ENCODE measurements around the gene SLC26A4.

The SLC26A4 gene

DNA sequence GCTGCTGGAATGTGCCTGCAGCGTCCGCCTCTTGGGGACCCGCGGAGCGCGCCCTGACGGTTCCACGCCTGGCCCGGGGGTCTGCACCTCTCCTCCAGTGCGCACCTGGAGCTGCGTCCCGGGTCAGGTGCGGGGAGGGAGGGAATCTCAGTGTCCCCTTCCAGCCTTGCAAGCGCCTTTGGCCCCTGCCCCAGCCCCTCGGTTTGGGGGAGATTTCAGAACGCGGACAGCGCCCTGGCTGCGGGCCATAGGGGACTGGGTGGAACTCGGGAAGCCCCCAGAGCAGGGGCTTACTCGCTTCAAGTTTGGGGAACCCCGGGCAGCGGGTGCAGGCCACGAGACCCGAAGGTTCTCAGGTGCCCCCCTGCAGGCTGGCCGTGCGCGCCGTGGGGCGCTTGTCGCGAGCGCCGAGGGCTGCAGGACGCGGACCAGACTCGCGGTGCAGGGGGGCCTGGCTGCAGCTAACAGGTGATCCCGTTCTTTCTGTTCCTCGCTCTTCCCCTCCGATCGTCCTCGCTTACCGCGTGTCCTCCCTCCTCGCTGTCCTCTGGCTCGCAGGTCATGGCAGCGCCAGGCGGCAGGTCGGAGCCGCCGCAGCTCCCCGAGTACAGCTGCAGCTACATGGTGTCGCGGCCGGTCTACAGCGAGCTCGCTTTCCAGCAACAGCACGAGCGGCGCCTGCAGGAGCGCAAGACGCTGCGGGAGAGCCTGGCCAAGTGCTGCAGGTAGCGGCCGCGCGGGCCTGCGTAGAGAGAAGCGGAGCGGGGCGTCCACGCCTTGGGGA is 645 bp downstream of the SLC26A4 start:
- DNase-seq = peak; percentile 12

DNA sequence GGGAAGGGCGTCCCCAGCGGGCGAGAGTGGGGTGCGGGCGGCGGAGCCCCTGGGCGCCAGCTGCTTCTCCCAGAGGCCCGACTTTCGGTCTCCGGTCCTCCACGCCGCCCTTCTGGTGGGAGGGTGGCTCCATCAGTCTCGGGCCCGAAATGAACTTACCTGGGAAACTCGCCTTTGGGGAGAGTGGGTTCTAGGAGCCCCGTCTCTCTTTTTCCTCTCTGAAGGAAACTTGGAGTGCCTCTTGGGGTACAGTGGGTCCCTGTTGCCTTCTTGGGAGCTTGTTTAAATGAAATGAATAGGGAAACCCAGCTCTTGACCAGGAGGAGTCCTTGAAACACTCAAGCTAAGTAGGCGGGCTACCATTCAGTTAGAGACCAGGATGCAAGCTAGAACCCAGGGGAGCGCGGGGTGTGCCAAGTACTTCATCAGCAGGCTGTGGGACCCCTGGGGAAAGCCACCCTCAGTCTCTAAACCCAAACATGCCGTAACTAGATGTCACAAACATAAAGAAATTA is 1.3 kb downstream of the SLC26A4 start:
- DNase-seq = no peak

DNA sequence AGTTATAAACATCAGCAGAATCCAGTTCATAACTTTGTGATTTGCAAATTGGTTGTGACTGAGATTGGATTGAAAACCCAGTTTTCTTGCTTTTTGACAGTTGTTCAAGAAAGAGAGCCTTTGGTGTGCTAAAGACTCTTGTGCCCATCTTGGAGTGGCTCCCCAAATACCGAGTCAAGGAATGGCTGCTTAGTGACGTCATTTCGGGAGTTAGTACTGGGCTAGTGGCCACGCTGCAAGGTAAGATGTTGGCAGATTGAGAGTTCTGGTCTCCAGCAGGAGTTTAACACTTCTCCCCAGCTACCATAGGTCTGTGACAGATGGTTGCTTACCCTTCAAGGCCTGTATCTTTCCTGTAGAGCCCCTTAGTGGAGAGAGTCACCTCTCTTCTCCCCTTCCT is 2.6 kb downstream of the SLC26A4 start:
- no peak for DNase-seq

DNA sequence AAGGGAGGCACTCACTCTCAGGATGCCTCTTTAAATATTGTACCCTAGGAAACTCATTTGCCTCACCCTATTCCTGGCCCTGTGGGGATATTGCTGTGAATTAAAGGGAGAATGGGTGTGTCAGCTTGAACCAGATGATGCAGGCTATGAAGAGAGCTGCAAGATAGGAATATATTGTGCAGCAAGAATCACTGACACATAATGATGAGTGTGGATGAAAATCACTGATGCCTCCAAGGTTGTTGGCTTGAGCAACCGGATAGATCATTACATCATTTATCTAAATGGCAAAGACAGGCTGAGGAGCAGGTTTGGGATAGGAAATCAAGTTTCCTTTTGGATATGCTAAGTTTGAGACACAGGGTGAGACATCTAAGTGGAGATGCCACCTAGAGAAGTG is 6.2 kb downstream of the SLC26A4 start:
- no peak for DNase-seq

DNA sequence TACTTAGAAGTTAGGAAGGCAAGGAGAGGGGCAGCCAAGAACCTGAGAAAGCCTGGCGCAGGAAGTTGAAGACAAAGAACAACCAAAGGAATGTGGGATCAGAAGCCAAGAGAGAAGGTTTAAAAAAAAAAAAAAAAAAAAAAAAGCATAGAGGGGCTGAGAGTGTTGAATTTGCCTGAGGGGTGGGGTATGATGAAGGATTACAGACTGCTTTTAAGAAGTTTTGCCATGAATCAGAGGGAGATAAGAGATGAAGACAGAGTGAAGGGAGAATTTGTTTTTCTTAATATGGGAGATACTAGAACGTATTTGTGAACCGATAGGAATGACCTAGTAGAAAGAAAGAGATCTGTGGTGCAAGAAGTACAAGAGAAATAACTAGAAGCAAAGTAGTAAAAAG is 6.7 kb downstream of the SLC26A4 start:
- DNase-seq = no peak

DNA sequence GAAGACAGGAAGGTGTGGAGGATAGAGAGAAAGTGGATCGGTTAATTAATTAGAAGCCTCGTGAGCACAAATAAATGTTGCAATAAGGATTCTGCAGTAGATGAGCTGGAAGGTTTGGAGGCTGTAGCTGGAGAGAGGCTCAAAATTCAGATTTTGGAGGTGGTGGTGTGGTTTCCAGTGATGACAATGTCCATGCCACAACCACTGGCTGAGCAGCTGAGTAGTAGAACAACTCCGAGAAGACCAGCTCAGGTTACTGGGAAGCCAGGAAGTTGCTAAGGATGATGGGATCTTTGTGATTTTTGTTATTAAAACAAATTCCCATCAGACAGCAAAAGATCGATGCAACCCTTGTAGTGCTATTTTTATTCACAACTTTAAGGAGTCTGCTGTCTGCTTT is 7.7 kb downstream of the SLC26A4 start:
- no peak for DNase-seq

DNA sequence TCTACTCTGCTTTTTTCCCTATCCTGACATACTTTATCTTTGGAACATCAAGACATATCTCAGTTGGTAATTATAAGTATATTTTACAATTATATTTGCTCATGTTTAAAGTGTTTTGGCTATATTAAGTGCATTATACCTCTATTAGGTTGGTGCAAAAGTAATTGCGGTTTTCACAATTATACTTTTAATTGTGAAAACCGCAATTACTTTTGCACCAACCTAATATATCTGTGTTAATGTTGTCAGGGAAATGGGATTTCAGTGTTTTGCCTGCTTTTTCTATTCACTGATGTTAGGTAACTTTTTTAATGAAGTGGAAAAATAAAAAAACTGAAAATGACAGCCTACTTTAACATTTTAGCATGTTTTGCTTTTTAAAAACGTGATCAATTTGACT is 11.6 kb downstream of the SLC26A4 start:
- DNase-seq = no peak

DNA sequence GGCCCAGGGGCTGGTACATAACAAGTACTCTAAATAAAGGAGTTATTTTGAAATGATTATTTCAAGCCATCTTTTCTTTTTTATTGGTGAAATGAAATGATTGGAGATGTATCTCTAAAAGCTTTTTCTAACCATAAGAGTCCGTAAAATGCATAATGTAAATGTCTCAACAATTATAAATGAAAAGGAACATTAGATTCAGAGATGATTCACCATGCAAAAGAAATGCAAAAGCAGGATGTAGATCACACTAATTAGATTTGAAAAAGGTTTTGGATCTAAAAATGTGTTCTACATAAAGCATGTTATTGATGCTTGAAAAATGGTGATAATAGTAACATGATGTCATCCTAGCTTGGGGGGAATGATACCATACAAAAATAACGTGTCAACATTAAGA is 15.6 kb downstream of the SLC26A4 start:
- no peak for DNase-seq

DNA sequence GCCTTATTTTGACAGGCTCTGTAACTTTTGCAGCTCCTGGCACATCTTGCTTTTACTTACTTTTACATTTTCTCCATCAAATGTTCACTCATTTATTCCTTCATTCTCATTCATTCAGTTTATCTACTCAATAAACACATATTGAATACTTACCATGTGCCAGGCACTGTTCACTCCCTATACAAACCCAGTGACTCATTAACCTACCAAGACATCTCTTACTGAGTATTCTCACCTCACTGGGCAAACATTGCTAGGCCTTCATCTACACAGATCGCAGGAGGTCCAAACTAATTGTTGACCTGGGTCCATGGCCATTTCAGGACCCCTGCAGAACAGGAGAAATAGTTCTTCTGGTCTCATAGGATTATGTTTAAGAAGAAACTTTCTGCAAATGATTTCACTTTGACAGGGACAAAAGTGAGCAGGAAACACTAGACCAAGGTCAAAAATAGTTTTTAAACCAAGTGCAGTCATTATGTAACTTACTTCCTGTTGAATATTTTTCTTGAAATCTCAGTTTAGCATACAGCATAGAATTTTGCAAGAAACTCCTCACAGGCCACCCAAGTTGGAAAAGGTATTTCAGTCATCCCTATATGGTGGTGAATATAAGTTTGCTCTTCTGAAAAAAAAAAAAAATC is 17.6 kb downstream of the SLC26A4 start:
- no peak for DNase-seq

DNA sequence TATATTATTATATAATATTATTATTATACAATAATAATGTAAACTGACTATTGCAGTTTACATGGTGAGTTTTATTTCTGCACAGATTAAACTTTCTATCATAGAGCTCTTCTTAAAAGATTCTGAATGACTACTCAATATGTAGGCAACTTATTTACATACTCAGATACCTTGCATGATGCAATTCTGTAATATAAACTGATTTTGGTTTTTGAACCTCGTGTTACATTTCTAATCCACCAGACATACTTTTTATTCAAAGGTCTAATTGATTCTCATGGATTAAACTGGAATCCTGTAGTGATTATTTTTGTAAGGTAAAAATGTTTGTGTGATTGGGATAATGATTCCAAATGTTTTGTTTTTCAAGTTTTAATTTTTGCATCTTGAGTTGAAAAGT is 19.9 kb downstream of the SLC26A4 start:
- DNase-seq = no peak

DNA sequence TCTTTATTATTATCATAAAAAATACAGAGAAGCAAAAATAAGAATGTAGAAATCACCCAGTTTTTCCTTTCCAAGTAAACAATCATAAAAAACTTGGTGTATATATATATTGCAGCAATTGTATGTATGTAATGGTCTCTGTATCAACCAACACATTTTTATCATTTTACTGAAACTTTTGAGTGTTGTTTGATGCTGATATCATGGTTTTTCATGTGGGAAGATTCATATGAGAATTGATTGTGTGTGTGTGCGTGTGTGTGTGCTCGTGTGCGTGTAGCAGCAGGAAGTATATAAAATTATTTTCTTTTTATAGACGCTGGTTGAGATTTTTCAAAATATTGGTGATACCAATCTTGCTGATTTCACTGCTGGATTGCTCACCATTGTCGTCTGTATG is 22.3 kb downstream of the SLC26A4 start:
- no peak for DNase-seq

DNA sequence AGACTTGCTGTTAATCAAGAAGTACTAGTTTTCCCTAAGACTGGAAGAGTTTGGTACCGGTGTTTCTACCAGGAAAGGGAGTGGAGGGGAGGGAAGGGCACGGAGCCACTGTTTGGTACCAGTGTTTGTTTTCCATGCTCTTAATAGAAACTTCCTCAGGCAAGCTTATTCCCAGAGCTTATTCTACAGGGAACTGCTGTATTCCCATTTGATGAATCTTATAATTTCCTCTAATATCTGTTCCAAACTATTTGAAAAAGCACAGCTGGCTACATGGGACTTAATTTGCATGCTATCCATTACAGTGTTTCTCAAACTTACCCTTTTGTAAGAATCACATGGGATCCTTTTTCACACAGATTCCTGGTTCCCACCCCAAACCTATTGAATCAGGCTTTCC is 23.7 kb downstream of the SLC26A4 start:
- no peak for DNase-seq

DNA sequence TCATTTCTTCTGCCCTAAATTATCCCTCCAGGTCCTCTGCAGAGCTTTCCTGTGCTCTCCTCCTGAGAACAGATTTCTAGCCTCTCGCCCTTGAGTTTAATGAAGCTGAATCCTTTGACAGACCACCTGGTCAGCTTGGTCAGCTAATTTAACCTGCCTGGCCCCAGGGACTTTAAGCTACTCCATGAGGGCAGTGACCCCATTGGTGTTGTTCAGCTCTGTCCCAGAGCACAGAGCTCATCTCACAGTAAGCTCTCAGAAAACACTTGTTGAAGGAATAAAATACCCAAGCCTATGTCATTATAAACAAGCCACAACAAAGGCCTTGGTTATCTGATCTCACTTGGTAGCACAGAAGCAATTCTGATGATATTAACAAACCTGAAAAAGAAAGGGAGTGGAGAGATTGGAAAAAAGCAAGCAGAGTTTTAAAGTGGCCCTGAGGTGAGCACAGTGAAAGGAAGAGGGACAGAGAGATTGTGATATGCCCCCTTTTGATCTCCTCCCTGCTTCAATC is 24.4 kb downstream of the SLC26A4 start:
- DNase-seq = no peak

DNA sequence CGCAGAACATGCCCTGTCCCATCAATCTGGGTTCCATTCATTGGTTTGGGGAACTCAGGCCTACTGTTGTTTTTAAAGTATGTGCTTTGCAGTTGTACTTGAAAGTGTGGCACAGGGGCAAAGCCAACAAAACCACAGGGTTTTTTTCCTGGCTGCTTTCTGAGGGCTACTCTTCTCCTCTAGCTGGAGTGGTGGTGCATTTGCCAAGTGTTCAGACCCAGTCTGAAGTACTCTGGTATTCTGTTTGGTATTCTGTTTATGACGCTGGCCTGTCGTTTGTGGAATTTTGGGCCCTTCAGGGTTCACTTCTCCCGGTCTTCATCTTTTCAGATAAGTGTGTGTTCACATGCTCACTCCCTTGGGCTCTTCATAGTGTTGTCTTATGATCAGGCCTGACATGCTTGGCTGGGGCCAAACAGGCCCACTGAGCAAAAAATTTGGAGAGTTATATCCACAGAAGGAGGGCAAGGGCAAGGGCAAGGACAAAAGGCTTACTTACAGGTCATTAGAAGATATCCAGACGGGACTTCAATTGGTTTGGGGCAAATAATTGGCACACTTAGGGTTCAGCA is 26.3 kb downstream of the SLC26A4 start:
- no peak for DNase-seq

DNA sequence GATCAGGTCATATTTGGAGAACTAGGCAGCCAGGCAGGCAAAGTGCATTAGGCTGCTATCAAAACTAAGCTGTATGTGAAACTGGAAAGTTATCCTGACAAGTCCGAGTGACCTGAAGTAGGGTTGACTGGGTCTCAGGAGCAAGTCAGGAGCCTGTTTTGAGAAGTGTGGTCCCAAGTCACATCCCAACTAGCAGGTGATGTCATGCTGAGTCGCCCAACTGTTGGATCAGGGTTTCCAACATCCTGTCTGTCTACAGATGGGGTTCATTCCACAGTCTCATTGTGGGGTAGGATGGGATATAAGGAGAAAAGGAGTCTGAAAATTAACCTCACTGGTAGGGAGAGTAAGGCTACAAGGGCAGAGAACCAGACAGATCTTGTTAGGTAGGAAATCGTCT is 27.0 kb downstream of the SLC26A4 start:
- no peak for DNase-seq

DNA sequence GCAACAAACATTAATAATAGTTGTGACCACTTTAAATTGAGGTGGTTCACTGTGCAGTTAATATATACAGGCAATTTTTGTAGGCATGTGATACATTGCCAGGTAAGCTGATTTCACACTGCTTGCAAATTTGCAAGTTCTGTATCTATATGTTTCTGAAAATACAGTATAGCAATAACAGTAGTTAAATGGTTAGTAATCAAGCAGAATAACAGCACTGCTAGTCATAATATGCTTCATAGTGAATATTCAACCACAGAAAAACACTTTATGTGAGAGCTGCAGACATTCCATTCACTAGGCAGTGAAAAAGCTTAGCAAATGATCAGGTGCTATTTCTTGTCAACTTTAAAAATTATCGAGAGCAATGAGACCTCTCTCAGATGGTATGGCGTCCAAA is 28.9 kb downstream of the SLC26A4 start:
- DNase-seq = no peak

DNA sequence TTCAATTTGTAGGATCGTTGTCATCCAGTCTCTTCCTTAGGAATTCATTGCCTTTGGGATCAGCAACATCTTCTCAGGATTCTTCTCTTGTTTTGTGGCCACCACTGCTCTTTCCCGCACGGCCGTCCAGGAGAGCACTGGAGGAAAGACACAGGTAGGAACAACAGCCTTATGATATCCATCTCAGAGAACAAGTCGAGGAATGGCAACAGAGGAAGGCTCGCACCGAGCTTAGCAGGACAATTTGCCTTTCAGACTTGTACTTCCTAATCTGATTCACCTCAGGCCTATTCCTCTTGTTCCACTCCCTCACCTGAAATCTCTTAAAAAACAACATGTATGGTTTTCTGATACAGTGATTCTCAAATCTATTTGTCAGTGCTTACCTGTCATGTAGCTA is 29.5 kb downstream of the SLC26A4 start:
- DNase-seq = no peak

DNA sequence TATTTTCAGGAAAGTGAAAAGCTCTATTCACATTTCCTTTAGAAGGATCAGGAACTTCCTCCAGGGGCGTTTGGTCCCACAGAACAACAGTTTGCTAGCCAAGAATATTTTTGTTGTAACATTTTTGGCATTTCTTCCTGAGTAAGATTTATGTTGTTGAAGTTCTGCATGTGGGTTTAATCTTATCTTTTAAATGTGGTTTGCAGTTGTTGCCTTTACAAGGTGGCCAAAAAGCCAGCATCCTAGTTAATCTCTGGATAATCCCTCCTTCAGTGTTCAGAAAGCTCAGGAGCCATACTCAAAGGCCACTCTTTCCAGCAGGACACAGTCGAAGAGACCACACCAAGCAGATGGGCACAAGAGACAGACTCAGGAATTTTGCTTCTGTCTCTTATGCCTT is 30.0 kb downstream of the SLC26A4 start:
- no peak for DNase-seq

DNA sequence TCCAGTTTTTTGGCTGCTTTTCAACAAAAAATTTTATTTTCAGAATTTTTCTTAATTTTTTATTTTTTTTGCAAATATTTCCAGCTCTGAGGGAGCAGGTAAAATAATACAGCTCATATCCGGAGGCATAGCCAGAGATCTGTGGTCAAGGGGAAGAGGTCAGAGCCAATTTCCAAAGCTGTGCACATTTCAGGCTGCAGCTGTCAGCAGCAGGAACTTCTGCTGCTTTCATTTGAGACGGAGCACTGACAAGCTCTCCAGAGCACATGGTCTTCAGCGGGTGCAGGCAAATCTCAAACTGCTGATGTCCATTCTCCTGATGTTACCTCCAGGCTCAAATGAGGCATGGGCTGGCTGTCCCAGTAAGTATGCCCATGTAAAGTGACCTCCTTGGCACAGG is 31.1 kb downstream of the SLC26A4 start:
- no peak for DNase-seq

DNA sequence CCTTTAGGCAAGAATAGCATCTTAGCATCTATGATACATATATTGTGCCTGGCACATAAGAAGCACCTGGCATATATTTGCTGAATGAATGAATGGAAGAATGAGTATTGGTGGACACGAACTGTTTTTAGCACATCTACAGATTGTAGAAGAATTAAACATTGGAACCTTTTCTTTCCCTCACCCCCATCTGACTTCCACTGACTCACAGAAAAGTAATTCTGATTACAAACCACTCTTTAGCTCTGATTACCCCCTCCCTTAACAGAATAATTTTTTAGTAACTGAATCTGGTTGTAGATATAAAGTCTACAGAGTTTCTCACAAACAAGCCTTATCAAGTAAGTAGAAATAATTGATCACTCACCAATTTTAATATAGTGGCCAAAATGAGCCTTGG is 31.9 kb downstream of the SLC26A4 start:
- DNase-seq = no peak

DNA sequence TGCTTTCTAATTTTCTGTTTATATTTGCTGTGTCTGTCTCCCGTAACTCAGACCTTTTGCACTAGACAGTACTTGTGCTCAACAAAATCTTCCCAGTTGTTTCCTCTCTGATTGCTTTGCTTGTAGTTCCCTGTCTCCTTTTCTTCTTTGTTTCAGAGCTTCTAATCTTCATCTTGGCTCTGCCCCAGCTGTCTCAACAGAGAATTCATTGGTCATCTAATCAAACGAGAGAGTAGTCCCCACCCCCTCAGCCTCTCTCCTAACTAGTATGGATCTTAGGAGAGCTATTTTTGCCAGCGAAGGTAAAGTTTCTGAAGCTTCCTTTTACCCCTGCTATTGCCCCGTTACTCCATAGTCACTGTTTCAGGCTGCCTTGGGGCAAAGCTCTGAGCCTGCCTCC is 32.8 kb downstream of the SLC26A4 start:
- no peak for DNase-seq

DNA sequence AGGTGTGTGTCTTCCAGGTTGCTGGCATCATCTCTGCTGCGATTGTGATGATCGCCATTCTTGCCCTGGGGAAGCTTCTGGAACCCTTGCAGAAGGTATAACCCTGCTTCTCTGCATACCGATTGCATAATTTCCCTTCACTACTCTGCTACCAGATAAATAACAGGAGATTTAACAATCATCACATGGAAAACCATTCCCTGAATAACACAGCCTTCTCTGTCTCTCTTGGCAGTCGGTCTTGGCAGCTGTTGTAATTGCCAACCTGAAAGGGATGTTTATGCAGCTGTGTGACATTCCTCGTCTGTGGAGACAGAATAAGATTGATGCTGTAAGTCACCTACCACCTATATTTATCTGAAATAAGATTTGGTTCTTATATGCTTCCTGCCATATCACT is 33.8 kb downstream of the SLC26A4 start:
- no peak for DNase-seq

DNA sequence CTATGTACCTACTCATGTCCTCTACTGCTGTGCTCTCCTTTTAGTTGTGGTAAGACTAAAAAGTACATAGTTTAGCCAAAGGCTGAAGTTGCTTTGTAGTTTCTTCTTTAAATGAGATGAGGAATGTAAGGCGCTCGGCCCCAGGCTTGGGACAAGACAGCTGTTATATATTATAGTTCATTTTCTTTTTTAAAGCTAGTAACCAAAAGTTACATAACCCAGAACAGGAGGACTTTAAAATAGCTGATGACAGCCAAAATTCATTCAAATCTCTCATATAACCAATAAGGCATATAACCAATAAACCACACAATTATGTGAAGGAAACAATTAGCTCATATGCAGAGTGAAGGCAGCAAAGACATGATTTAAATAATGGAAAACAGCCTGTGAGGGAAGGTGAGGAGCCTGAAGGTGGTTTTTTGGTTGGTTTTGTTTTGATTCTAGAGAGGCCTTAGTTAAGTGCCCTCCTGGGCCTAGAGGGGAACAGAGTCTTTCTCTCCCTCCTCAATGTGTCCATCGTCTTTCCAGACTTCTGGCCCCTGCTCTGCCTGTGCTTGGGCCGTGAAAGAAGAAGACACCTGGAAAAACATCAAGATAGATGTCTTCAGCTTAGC is 35.8 kb downstream of the SLC26A4 start:
- no peak for DNase-seq

Measured in activated CD4-positive, alpha-beta T cell treated with anti-CD3 and anti-CD28 coated beads for 1 hour (primary cell).